Measurements from ENCODE around the gene PALMD. TPM values are rescaled to one million over a fixed set of nuclear protein-coding genes. Genes with fewer than 3 reads are reported as not detected.

PALMD gene
- total RNA-seq, 2 donors from 2014 or later = not detected

GRCh38 chr1:99619583-99619982, 26.3 kb upstream of the PALMD start:
- Mint-ChIP-seq H3K36me3 (ENCODE audit: low read depth) (no peaks in the 10 kb centered on the region), H3K27ac (no peak overlapping the region), H3K9me3 (no peaks in the 10 kb centered on the region), H3K4me1 (no peaks in the 10 kb centered on the region), H3K4me3 (no peak overlapping the region), H3K27me3 (no peaks in the 10 kb centered on the region)
- ATAC-seq (replicated peaks) = no peak

DNA sequence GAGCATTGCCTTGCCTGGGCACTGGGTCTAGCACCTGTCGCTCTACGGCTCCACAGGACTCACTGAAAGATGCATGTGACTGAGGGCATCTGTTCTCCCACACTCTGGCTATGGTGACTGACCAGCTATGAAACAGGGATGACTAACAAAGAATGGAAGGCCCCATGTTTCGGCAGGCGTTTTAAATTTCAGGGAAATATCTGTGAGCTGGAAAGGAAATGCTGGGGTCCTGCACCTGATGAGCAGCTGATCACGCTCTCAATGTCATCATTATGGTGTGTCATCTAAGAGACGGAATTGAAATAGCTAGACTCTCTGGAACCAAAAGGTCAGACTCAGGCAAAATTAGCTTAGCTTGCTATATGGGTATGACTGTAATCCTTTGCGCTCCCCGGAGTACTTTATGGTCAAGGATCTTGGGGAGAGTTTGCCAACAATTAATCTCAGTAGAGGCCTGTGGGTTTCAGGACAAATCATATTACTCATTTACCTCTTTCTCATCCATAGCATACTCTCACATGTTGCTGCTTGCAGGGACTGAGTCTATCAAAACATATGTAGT, 24.5 kb upstream of the PALMD start:
- no peaks in the 10 kb centered on the region for H3K4me1 Mint-ChIP-seq
- ATAC-seq (replicated peaks) = peak; percentile 64

GRCh38 chr1:99622702-99623347, 23.1 kb upstream of the PALMD start:
- no peak for ATAC-seq (replicated peaks)
- Mint-ChIP-seq H3K36me3 (ENCODE audit: low read depth) (no peaks in the 10 kb centered on the region), H3K27ac (no peak overlapping the region), H3K9me3 (no peaks in the 10 kb centered on the region), H3K4me1 (no peaks in the 10 kb centered on the region), H3K4me3 (no peak overlapping the region), H3K27me3 (no peaks in the 10 kb centered on the region)

More for the DNA sequence above, 24.5 kb upstream of the PALMD start:
- no peak overlapping the region for H3K27ac Mint-ChIP-seq
- no peaks in the 10 kb centered on the region for H3K36me3 Mint-ChIP-seq (ENCODE audit: low read depth)
- no peaks in the 10 kb centered on the region for H3K9me3 Mint-ChIP-seq
- H3K27me3 Mint-ChIP-seq = no peaks in the 10 kb centered on the region
- H3K4me3 Mint-ChIP-seq = no peak overlapping the region

DNA sequence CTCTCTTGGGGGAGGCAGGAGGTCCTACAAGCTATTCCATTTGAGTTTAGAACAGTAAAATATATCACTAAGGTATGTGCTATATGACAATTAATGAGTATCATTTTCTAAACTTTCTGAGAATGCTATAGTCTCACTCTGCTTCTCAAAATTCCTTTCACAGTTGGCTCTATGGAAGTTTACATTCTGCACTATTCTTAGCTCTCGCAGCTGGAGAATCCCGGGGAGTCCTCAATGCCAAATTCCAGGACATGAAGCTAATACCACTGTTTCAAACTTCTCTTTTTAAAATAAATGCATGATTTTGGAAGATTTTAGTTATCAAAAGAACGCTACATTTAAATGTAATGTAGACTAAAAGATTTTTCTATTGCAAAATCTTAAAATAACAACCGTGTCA, 22.4 kb upstream of the PALMD start:
- no peaks in the 10 kb centered on the region for H3K27me3 Mint-ChIP-seq
- no peaks in the 10 kb centered on the region for H3K4me1 Mint-ChIP-seq
- no peaks in the 10 kb centered on the region for H3K9me3 Mint-ChIP-seq
- no peak overlapping the region for H3K4me3 Mint-ChIP-seq
- no peak overlapping the region for H3K27ac Mint-ChIP-seq
- H3K36me3 Mint-ChIP-seq (ENCODE audit: low read depth) = no peaks in the 10 kb centered on the region
- ATAC-seq (replicated peaks) = no peak

- Mint-ChIP-seq H3K27me3 (no peaks in the 10 kb centered on the region), H3K4me3 (no peak overlapping the region), H3K36me3 (ENCODE audit: low read depth) (no peaks in the 10 kb centered on the region), H3K4me1 (no peaks in the 10 kb centered on the region), H3K27ac (no peak overlapping the region), H3K9me3 (no peaks in the 10 kb centered on the region)
- no peak for ATAC-seq (replicated peaks)
These were observed 18.3 kb upstream of the PALMD start for GRCh38 chr1:99627615-99628014.

DNA sequence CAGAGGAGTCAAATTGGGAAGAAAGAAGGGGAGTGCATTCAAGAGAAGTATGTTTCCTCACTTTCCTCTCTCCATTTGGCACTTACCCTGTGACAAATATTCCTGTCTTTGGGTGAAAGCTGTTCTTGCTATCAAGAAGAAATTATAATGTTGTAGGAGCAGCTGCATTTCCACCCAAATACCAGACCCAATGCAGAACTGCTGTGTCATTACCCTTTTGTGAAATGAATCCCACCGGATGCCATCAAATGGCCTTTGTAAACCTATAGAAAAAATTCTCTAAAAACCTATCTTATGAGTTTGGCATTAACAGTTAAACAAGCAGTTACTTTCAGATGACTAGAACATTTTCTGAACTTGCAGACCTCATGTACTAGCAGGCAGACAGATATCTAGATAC, 16.7 kb upstream of the PALMD start:
- no peak overlapping the region for H3K27ac Mint-ChIP-seq

GRCh38 chr1:99634971-99635624, 10.8 kb upstream of the PALMD start:
- Mint-ChIP-seq H3K27ac (no peak overlapping the region), H3K9me3 (no peaks in the 10 kb centered on the region), H3K4me3 (no peak overlapping the region), H3K4me1 (no peaks in the 10 kb centered on the region), H3K36me3 (ENCODE audit: low read depth) (no peaks in the 10 kb centered on the region), H3K27me3 (no peaks in the 10 kb centered on the region)
- no peak for ATAC-seq (replicated peaks)

More for the DNA sequence above, 16.7 kb upstream of the PALMD start:
- Mint-ChIP-seq H3K4me3 (no peak overlapping the region), H3K4me1 (no peaks in the 10 kb centered on the region), H3K36me3 (ENCODE audit: low read depth) (no peaks in the 10 kb centered on the region), H3K9me3 (no peaks in the 10 kb centered on the region), H3K27me3 (no peaks in the 10 kb centered on the region)
- ATAC-seq (replicated peaks) = no peak

DNA sequence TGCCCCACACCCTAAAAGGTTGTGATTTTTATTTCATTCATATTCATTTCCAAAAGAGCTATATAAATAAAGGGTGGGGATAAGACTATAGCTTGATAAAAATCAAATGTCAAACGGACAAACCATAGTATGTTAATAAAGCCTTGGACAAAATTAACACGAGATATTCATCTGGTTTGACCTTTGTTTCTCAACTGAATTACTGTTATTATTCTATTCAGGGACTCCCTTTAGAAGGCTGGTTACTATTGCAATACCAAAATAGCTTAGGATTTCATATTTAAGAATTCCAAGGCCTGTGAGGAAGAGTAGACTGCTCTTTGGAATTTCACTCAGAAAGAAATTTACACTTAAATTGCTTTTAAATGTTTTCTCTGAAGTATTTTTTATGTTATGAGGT, 10.2 kb upstream of the PALMD start:
- Mint-ChIP-seq H3K4me1 (no peaks in the 10 kb centered on the region), H3K9me3 (no peaks in the 10 kb centered on the region), H3K4me3 (no peak overlapping the region), H3K36me3 (ENCODE audit: low read depth) (no peaks in the 10 kb centered on the region), H3K27ac (no peak overlapping the region), H3K27me3 (no peaks in the 10 kb centered on the region)
- ATAC-seq (replicated peaks) = no peak

- Mint-ChIP-seq H3K27me3 (no peaks in the 10 kb centered on the region), H3K4me3 (no peak overlapping the region), H3K4me1 (no peaks in the 10 kb centered on the region), H3K9me3 (no peaks in the 10 kb centered on the region), H3K36me3 (ENCODE audit: low read depth) (no peaks in the 10 kb centered on the region), H3K27ac (no peak overlapping the region)
- ATAC-seq (replicated peaks) = no peak
These were observed 9.2 kb upstream of the PALMD start for GRCh38 chr1:99636647-99637175.

- ATAC-seq (replicated peaks) = no peak
- no peaks in the 10 kb centered on the region for H3K4me1 Mint-ChIP-seq
- no peaks in the 10 kb centered on the region for H3K36me3 Mint-ChIP-seq (ENCODE audit: low read depth)
- no peaks in the 10 kb centered on the region for H3K9me3 Mint-ChIP-seq
- H3K27ac Mint-ChIP-seq = no peak overlapping the region
- no peaks in the 10 kb centered on the region for H3K27me3 Mint-ChIP-seq
- H3K4me3 Mint-ChIP-seq = no peak overlapping the region
These were observed 7.1 kb upstream of the PALMD start for GRCh38 chr1:99638853-99639252.

- H3K27ac Mint-ChIP-seq = no peak overlapping the region
- no peaks in the 10 kb centered on the region for H3K9me3 Mint-ChIP-seq
- H3K27me3 Mint-ChIP-seq = no peaks in the 10 kb centered on the region
- no peak for ATAC-seq (replicated peaks)
- H3K4me3 Mint-ChIP-seq = no peak overlapping the region
- H3K4me1 Mint-ChIP-seq = no peaks in the 10 kb centered on the region
- no peaks in the 10 kb centered on the region for H3K36me3 Mint-ChIP-seq (ENCODE audit: low read depth)
These were observed 6.5 kb upstream of the PALMD start for GRCh38 chr1:99639408-99639807.

- Mint-ChIP-seq H3K27ac (no peak overlapping the region), H3K4me3 (no peak overlapping the region), H3K4me1 (no peaks in the 10 kb centered on the region), H3K9me3 (no peaks in the 10 kb centered on the region), H3K36me3 (ENCODE audit: low read depth) (no peaks in the 10 kb centered on the region), H3K27me3 (no peaks in the 10 kb centered on the region)
- ATAC-seq (replicated peaks) = no peak
These were observed 6.0 kb upstream of the PALMD start for GRCh38 chr1:99639945-99640344.

DNA sequence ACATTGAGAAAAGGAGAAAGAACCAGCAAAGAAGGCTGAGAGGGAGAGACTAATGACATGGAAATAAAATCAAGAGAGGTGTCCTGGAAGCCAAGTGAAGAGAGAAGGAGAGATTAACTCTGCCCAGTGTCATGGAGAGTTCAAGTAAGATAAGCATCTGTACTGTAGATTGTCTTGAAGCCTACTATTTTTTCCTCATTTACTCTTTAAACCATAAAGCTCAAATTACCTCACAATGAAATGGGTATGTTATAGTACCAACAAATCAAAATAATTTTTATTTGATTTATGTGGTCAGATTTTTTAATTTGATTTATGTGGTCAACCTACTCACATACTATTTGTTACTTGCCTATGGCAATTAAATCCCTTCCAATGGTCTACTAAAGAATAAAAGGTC, 5.2 kb upstream of the PALMD start:
- H3K27me3 Mint-ChIP-seq = peaks cover 4% of the 10 kb centered on the region
- H3K9me3 Mint-ChIP-seq = no peaks in the 10 kb centered on the region
- H3K4me3 Mint-ChIP-seq = no peak overlapping the region
- no peaks in the 10 kb centered on the region for H3K4me1 Mint-ChIP-seq
- no peak overlapping the region for H3K27ac Mint-ChIP-seq
- no peaks in the 10 kb centered on the region for H3K36me3 Mint-ChIP-seq (ENCODE audit: low read depth)
- no peak for ATAC-seq (replicated peaks)

DNA sequence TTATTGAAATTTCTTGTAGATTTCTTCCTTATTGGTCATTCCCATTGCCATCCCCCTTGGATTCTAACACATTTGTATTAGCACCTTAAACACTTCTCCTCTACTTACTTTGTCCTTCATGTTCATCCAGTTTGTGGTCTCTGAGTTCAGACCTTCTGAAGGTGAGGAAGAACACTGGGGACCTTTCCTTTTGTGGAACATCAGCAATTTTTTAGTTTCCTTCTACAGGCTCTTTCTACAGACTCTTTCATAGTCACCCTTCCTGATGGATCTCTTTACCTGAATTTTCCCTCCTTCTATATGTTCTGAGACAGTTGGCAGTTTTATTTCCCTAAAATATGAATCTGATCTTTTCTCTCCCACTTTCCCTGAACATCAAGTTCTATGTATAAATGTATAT, 4.4 kb upstream of the PALMD start:
- Mint-ChIP-seq H3K27ac (no peak overlapping the region), H3K27me3 (peaks cover 8% of the 10 kb centered on the region), H3K36me3 (ENCODE audit: low read depth) (no peaks in the 10 kb centered on the region), H3K4me1 (no peaks in the 10 kb centered on the region), H3K9me3 (no peaks in the 10 kb centered on the region), H3K4me3 (no peak overlapping the region)
- ATAC-seq (replicated peaks) = no peak

DNA sequence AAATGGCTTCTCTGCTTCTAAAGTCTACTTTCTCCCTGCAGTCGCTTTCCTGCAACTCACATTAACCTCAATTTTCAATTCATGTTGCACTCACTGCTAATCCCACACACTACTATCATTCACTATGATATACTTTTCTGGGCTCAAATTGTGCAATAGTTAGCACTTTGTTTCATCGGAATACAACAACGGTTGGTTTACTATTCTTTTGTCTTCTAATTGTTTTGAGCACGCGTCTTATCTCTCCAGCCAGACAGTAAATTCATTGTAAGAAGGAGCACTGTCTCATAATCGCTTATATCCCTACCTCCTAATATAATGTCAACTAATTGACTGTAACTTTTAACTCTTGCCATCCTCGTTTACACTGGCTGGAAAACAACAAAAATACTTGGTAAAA, 3.9 kb upstream of the PALMD start:
- no peaks in the 10 kb centered on the region for H3K9me3 Mint-ChIP-seq

More for the DNA sequence above, 3.9 kb upstream of the PALMD start:
- H3K27ac Mint-ChIP-seq = no peak overlapping the region
- no peaks in the 10 kb centered on the region for H3K4me1 Mint-ChIP-seq
- peaks cover 8% of the 10 kb centered on the region for H3K27me3 Mint-ChIP-seq
- H3K36me3 Mint-ChIP-seq (ENCODE audit: low read depth) = no peaks in the 10 kb centered on the region
- ATAC-seq (replicated peaks) = no peak
- no peak overlapping the region for H3K4me3 Mint-ChIP-seq

All from activated T-helper 17 cell treated with anti-CD3 and anti-CD28 coated beads, Interleukin-2, amount 50 U/mL, for 72 hours (primary cell).